ENCODE data around the gene TRIM7. TPM values are rescaled to one million over a fixed set of nuclear protein-coding genes. Genes with fewer than 3 reads are reported as not detected.

Gene TRIM7
- total and polyA plus RNA-seq, 2 experiments from 2014 or later, result 0.53 to 0.56 TPM

GRCh38 chr5:181230551-181230950 is 25.6 kb upstream of the TRIM7 start (continued):
- TF ChIP-seq ZNF462 (CRISPR knock-in tag; IDR thresholded peaks at IDR 0.05) (no peak), EZH2phosphoT487 (IDR thresholded peaks at IDR 0.05; ENCODE audit: unreplicated experiment) (no peak), ETS1 (IDR thresholded peaks at IDR 0.05) (no peak), EZH2 (IDR thresholded peaks at IDR 0.05; ENCODE audit: low read depth, unreplicated experiment) (no peak), STAT1 (IDR thresholded peaks at IDR 0.05; ENCODE audit: unreplicated experiment) (no peak), NANOG (IDR thresholded peaks at IDR 0.05; ENCODE audit: borderline replicate concordance) (no peak), ZNF331 (CRISPR knock-in tag; IDR thresholded peaks at IDR 0.05; ENCODE audit: low read depth) (no peak), REST (IDR thresholded peaks at IDR 0.05; ENCODE audit: unreplicated experiment) (no peak)
